Neuronal stem cell (in vitro differentiated cells): ENCODE results near the gene SEMA3E.

ENCODE experiments used
- DNase-seq: peaks from one replicate; pipeline ENCODE4 v3.0.0-alpha.2; 2013; ENCODE audit warnings: low spot score
- H2AFZ ChIP-seq: one replicate; pipeline ENCODE4 v1.6.1; 2013; ENCODE audit warnings: mild to moderate bottlenecking, low read length, inconsistent platforms
- H2AK5ac ChIP-seq: 2 replicates; pipeline ENCODE4 v1.6.1; 2013; ENCODE audit warnings: low read depth, mild to moderate bottlenecking, inconsistent platforms, low read length, moderate library complexity, mixed read lengths
- H2BK120ac ChIP-seq: 2 replicates; pipeline ENCODE4 v1.6.1; 2013; ENCODE audit warnings: low read depth, mild to moderate bottlenecking, inconsistent platforms, low read length, moderate library complexity, mixed read lengths
- H2BK12ac ChIP-seq: one replicate; pipeline ENCODE4 v1.6.1; 2013; ENCODE audit warnings: low read length, inconsistent platforms
- H2BK15ac ChIP-seq: 2 replicates; pipeline ENCODE4 v1.6.1; 2013; ENCODE audit warnings: mild to moderate bottlenecking, low read length, inconsistent platforms, mixed read lengths
- H2BK5ac ChIP-seq: one replicate; pipeline ENCODE4 v1.6.1; 2013; ENCODE audit warnings: inconsistent platforms, mild to moderate bottlenecking, low read length, moderate library complexity
- H3K14ac ChIP-seq: one replicate; pipeline ENCODE4 v1.6.1; 2013; ENCODE audit warnings: low read length, inconsistent platforms
- H3K18ac ChIP-seq: 2 replicates; pipeline ENCODE4 v1.6.1; 2013; ENCODE audit warnings: low read length, inconsistent platforms
- H3K23ac ChIP-seq: 2 replicates; pipeline ENCODE4 v1.6.1; 2013; ENCODE audit warnings: low read depth, mild to moderate bottlenecking, mixed read lengths, low read length, inconsistent platforms; ENCODE audit not compliant: poor library complexity
- H3K27ac ChIP-seq: replicated peaks from 3 replicates; pipeline ENCODE4 v1.5.1; 2013; ENCODE audit warnings: low read length, inconsistent platforms
- H3K27me3 ChIP-seq, 3 experiments: 2 replicates each; pipeline ENCODE4 v1.6.1; 2013; ENCODE audit warnings: low read length in 3 of 3, mild to moderate bottlenecking in 2 of 3, inconsistent platforms in 1 of 3, low read depth in 1 of 3, mixed read lengths in 1 of 3, moderate library complexity in 1 of 3; ENCODE audit not compliant: control insufficient read depth in 3 of 3, insufficient read depth in 3 of 3
- H3K36me3 ChIP-seq, 2 donors: replicated peaks in 1 of 2; 2 replicates each; pipeline ENCODE4 v1.6.1; 2013; ENCODE audit warnings: low read length in 2 of 2; ENCODE audit not compliant: control insufficient read depth in 2 of 2, insufficient read depth in 2 of 2
- H3K4ac ChIP-seq: 2 replicates; pipeline ENCODE4 v1.6.1; 2013; ENCODE audit warnings: inconsistent platforms, mild to moderate bottlenecking, low read length, moderate library complexity
- H3K4me1 ChIP-seq, 2 donors: 1 replicate in 1 of 2; 2 replicates in 1 of 2; pipeline ENCODE4 v1.6.1; 2013; ENCODE audit warnings: low read length in 2 of 2, low read depth in 1 of 2; ENCODE audit not compliant: control insufficient read depth in 2 of 2, insufficient read depth in 1 of 2
- H3K4me2 ChIP-seq: one replicate; pipeline ENCODE4 v1.6.1; 2013; ENCODE audit warnings: mild to moderate bottlenecking, low read length, inconsistent platforms; ENCODE audit not compliant: insufficient read depth, poor library complexity, severe bottlenecking
- H3K4me3 ChIP-seq, 2 donors: 2 replicates each; pipeline ENCODE4 v1.5.1; 2013; ENCODE audit warnings: low read length in 2 of 2, mild to moderate bottlenecking in 2 of 2, inconsistent platforms in 1 of 2, moderate library complexity in 1 of 2
- H3K79me1 ChIP-seq: one replicate; pipeline ENCODE4 v1.6.1; 2013; ENCODE audit warnings: low read depth, mild to moderate bottlenecking, inconsistent platforms, low read length, moderate library complexity
- H3K9ac ChIP-seq: one replicate; pipeline ENCODE4 v1.6.1; 2013; ENCODE audit warnings: mild to moderate bottlenecking, low read depth, low read length, inconsistent platforms; ENCODE audit not compliant: poor library complexity
- H3K9me3 ChIP-seq, 2 donors: replicated peaks in 1 of 2; 2 replicates each; pipeline versions ENCODE3 to v1.6.1; 2013; ENCODE audit warnings: low read length in 2 of 2, mild to moderate bottlenecking in 2 of 2, inconsistent platforms in 1 of 2, low read depth in 1 of 2, mixed read lengths in 1 of 2, moderate library complexity in 1 of 2; ENCODE audit not compliant: control insufficient read depth in 2 of 2, insufficient read depth in 1 of 2
- H4K8ac ChIP-seq: one replicate; pipeline ENCODE4 v1.6.1; 2013; ENCODE audit warnings: low read depth, mild to moderate bottlenecking, inconsistent platforms, low read length, moderate library complexity
- H4K91ac ChIP-seq: one replicate; pipeline ENCODE4 v1.6.1; 2013; ENCODE audit warnings: low read length, low read depth, mild to moderate bottlenecking, inconsistent platforms; ENCODE audit not compliant: poor library complexity
- WGBS, 2 donors: extraction: QIAGEN DNeasy Blood & Tissue Kit; methylation state at CpG; one replicate each; pipeline ENCODE4 v1.1.7; 2013; ENCODE audit warnings: missing lambda C conversion rate in 2 of 2, mixed read lengths in 1 of 2; ENCODE audit not compliant: insufficient read length in 2 of 2, insufficient replicate concordance in 1 of 2; ENCODE audit errors: extremely low coverage in 2 of 2; 5-methylcytosine and 5-hydroxymethylcytosine counted together

Gene SEMA3E

DNA sequence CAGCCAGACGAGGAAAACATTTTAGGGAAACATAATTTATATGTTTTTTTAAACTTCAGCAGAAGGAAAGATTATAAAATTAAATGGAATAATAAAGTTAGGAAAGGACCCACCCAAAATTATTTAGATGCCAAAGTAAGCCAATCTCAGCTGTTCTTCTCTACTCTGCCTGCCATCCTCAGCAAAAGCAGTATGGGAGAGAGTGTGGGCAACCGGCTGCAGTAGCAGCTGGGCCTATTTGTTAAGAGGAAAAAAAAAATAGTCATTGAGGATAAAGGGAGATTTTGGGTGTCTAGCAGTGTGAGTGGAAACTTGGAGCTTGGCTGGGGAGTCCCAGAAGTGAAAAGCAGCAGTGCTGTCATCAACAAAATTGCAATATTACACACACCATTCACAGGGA, 15.4 kb downstream of the SEMA3E start:
- no peak overlapping the region for H3K27ac ChIP-seq
- H4K91ac ChIP-seq = no peak overlapping the region
- no peak overlapping the region for H2AFZ ChIP-seq
- H2BK120ac ChIP-seq = no peak overlapping the region
- no peaks in the 10 kb centered on the region for H3K27me3 ChIP-seq
- H3K18ac ChIP-seq = no peak overlapping the region
- DNase-seq = no peak
- H2BK12ac ChIP-seq = no peak overlapping the region
- no peak overlapping the region for H3K9ac ChIP-seq
- H2AK5ac ChIP-seq = no peak overlapping the region
- H2BK5ac ChIP-seq = no peak overlapping the region
- H3K4me1 ChIP-seq = no peaks in the 10 kb centered on the region
- no peak overlapping the region for H3K4me3 ChIP-seq
- H3K23ac ChIP-seq = no peak overlapping the region
- H3K4me2 ChIP-seq = no peak overlapping the region
- no peak overlapping the region for H2BK15ac ChIP-seq
- H3K79me1 ChIP-seq = no peaks in the 10 kb centered on the region
- no CpG with 5 or more reads among the region's 2 CpGs for WGBS, 2 donors
- H4K8ac ChIP-seq = no peak overlapping the region
- H3K36me3 ChIP-seq = no peaks in the 10 kb centered on the region
- no peak overlapping the region for H3K4ac ChIP-seq
- H3K14ac ChIP-seq = no peak overlapping the region
- no peaks in the 10 kb centered on the region for H3K9me3 ChIP-seq

DNA sequence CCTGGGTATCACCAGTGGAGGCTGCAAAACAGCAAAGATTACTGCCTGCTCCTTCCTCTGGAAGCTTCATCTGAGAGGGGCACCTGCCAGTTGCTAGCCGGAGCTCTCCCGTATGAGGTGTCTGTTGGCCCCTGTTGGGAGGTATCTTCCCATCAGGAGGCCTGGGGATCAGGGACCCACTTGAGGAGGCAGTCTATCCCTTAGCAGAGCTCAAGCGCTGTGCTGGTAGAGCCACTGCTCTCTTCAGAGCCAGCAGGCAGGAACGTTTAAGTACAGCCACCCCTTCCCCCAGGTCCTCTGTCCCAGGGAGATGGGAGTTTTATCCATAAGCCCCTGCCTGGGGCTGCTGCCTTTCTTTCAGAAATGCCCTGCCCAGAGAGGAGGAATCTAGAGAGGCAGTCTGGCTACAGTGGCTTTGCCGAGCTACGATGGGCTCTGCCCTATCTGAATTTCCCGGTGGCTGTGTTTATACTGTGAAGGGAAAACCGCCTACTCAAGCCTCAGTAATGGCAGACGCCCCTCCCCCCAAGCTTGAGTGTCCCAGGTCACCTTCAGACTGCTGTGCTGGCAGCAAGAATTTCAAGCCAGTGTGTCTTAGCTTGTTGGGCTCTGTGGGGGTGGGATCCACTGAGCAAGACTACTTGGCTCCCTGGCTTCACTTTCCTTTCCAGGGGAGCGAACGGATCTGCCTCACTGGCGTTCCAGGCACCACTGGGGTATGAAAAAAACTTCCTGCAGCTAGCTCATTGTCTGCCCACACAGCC, 19.6 kb downstream of the SEMA3E start:
- Histone ChIP-seq H3K18ac (no peak overlapping the region), H3K4ac (no peak overlapping the region), H2BK12ac (no peak overlapping the region), H3K36me3 (no peaks in the 10 kb centered on the region), H3K4me2 (no peak overlapping the region), H3K79me1 (no peaks in the 10 kb centered on the region), H2AFZ (peak overlapping the region; percentile 87), H2BK15ac (no peak overlapping the region), H3K4me1 (no peaks in the 10 kb centered on the region), H4K8ac (no peak overlapping the region), H2AK5ac (no peak overlapping the region), H3K27me3 (no peaks in the 10 kb centered on the region), H3K27ac (no peak overlapping the region), H3K23ac (no peak overlapping the region), H2BK5ac (no peak overlapping the region), H3K4me3 (no peak overlapping the region), H3K9me3 (peaks cover 0 to 3% of the 10 kb centered on the region in 2 donors), H4K91ac (no peak overlapping the region), H3K9ac (no peak overlapping the region), H2BK120ac (no peak overlapping the region), H3K14ac (peak overlapping the region; percentile 31)
- WGBS, 2 donors = no CpG with 5 or more reads among the region's 12 CpGs
- no peak for DNase-seq

DNA sequence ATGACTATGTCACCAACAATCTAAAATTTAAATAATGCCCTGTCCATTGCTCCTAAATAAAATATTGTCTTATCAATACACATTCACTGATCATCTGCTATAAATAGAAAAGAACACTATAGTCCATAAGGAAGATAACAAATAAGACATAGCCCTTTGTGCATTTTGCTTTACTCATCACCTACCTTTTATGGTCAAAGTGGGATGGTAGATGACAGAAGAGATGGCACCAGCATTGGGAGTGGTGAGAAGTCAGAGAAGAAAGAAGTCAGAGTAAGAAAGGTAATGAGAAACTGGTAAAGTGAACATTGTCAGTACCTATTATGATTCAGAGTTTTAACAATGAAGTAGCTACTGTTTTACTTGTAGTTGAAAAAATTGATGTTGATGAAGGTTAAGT, 31.1 kb downstream of the SEMA3E start:
- Histone ChIP-seq H3K36me3 (no peaks in the 10 kb centered on the region), H2BK15ac (no peak overlapping the region), H3K4me2 (no peak overlapping the region), H3K4me3 (no peak overlapping the region), H3K4ac (no peak overlapping the region), H3K18ac (no peak overlapping the region), H3K4me1 (peaks cover 0 to 2% of the 10 kb centered on the region in 2 donors), H3K14ac (no peak overlapping the region), H4K8ac (no peak overlapping the region), H3K9ac (no peak overlapping the region), H2BK120ac (no peak overlapping the region), H3K79me1 (no peaks in the 10 kb centered on the region), H2AK5ac (no peak overlapping the region), H2BK12ac (no peak overlapping the region), H3K27me3 (no peaks in the 10 kb centered on the region), H2AFZ (no peak overlapping the region), H3K27ac (no peak overlapping the region), H3K9me3 (peaks cover 0 to 2% of the 10 kb centered on the region in 2 donors), H4K91ac (no peak overlapping the region), H2BK5ac (no peak overlapping the region), H3K23ac (no peak overlapping the region)
- no peak for DNase-seq

DNA sequence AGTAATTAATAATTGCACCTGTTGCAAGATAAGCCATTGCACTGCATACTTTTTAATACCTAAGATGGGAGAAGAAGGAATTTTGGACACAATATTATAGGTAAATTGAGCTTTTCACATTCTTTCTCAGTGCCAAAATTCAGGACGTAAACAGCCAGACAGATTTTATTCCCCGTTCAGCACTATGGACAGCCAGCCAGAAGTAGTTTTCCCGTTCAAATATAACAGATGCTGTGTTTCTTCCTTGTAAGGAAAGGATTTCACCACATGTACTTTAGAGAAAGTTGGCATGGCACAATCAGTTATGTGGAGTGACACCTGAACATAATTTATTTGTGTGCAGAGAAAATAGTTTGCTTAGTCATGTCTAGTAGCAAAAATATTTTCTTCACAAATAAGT, 34.8 kb downstream of the SEMA3E start:
- Histone ChIP-seq H2BK5ac (no peak overlapping the region), H2BK12ac (no peak overlapping the region), H3K9me3 (no peaks in the 10 kb centered on the region), H3K4me2 (no peak overlapping the region), H4K91ac (no peak overlapping the region), H2AK5ac (no peak overlapping the region), H4K8ac (no peak overlapping the region), H3K18ac (no peak overlapping the region), H2BK15ac (no peak overlapping the region), H3K23ac (no peak overlapping the region), H3K4me1 (peaks cover 0 to 2% of the 10 kb centered on the region in 2 donors), H3K14ac (no peak overlapping the region), H3K4ac (no peak overlapping the region), H3K4me3 (no peak overlapping the region), H3K9ac (no peak overlapping the region), H3K27ac (no peak overlapping the region), H3K79me1 (no peaks in the 10 kb centered on the region), H3K36me3 (no peaks in the 10 kb centered on the region), H3K27me3 (no peaks in the 10 kb centered on the region), H2AFZ (no peak overlapping the region), H2BK120ac (no peak overlapping the region)
- no CpG with 5 or more reads among the region's 3 CpGs for WGBS, 2 donors
- no peak for DNase-seq
